IMR-90 (cell line): Measurements from ENCODE around the gene SCARB1. TPM values are rescaled to one million over a fixed set of nuclear protein-coding genes. Genes with fewer than 3 reads are reported as not detected.
A peak's percentile ranks its signal among the peaks of the same experiment; 100 is the strongest.

ENCODE experiments used
- ATAC-seq: fragments of 200-7000 bp; cut with Tn5 transposase; 2 replicates; pipeline ENCODE4 v1.9.1; 2020; ENCODE audit warnings: low read depth, mild to moderate bottlenecking, moderate library complexity
- BruUV-seq: library from RNA; stranded (reverse); fragments of 400-500 nt; replicated peaks from 2 replicates; lab custom pipeline; 2021; lab: Mats Ljungman, UMichigan
- CTCF ChIA-PET: fragments of 300-600 bp; formaldehyde crosslinking; extraction: SDS; loops from one replicate; lab custom pipeline; 2021; ENCODE audit warnings: antibody characterized with exemption; lab: Yijun Ruan, JAX
- POLR2A ChIA-PET: fragments of 300-600 bp; sonication (Branson Sonifier 250); formaldehyde crosslinking; loops from one replicate; lab custom pipeline; 2022; ENCODE audit warnings: antibody characterized with exemption; ENCODE audit not compliant: unreplicated experiment; lab: Charles Lee
- DNase-seq: peaks from one replicate; pipeline ENCODE4 v3.0.0; 2013
- H2AFZ ChIP-seq: replicated peaks from 2 replicates; pipeline ENCODE3; 2013; ENCODE audit warnings: low read length, mild to moderate bottlenecking; ENCODE audit not compliant: poor library complexity
- H2AK5ac ChIP-seq: 2 replicates; pipeline ENCODE4 v1.6.1; 2013; ENCODE audit warnings: low read depth, low read length, inconsistent platforms
- H2AK9ac ChIP-seq: replicated peaks from 2 replicates; pipeline ENCODE3; 2013; ENCODE audit warnings: mild to moderate bottlenecking, low read depth, low read length, moderate library complexity; ENCODE audit not compliant: poor library complexity
- H2BK120ac ChIP-seq: 2 replicates; pipeline ENCODE4 v1.6.1; 2013; ENCODE audit warnings: low read depth, low read length, inconsistent platforms
- H2BK15ac ChIP-seq: 3 replicates; pipeline ENCODE4 v1.6.1; 2013; ENCODE audit warnings: low read depth, low read length, inconsistent platforms
- H2BK20ac ChIP-seq: 2 replicates; pipeline ENCODE4 v1.6.1; 2013; ENCODE audit warnings: low read depth, mild to moderate bottlenecking, inconsistent platforms, low read length, moderate library complexity
- H2BK5ac ChIP-seq: 2 replicates; pipeline ENCODE4 v1.6.1; 2013; ENCODE audit warnings: mild to moderate bottlenecking, low read depth, low read length, inconsistent platforms; ENCODE audit not compliant: poor library complexity, severe bottlenecking
- H3K14ac ChIP-seq: replicated peaks from 2 replicates; pipeline ENCODE4 v1.6.1; 2013; ENCODE audit warnings: low read depth, low read length, inconsistent platforms
- H3K18ac ChIP-seq: 2 replicates; pipeline ENCODE4 v1.6.1; 2013; ENCODE audit warnings: low read depth, low read length, control low read depth
- H3K23ac ChIP-seq: 2 replicates; pipeline ENCODE4 v1.6.1; 2013; ENCODE audit warnings: low read depth, low read length, inconsistent platforms
- H3K27ac ChIP-seq: 2 replicates; pipeline ENCODE4 v1.5.1; 2013; ENCODE audit warnings: mild to moderate bottlenecking, control low read depth, low read length; ENCODE audit not compliant: insufficient read depth
- H3K27me3 ChIP-seq: 2 replicates; pipeline ENCODE4 v1.6.1; 2013; ENCODE audit warnings: low read length; ENCODE audit not compliant: control insufficient read depth, insufficient read depth
- H3K36me3 ChIP-seq: 2 replicates; pipeline ENCODE4 v1.6.1; 2013; ENCODE audit warnings: low read length, mixed read lengths; ENCODE audit not compliant: control insufficient read depth, insufficient read depth
- H3K4ac ChIP-seq: 2 replicates; pipeline ENCODE4 v1.6.1; 2013; ENCODE audit warnings: low read depth, low read length, inconsistent platforms
- H3K4me1 ChIP-seq: 2 replicates; pipeline ENCODE4 v1.6.1; 2013; ENCODE audit warnings: low read length, mixed read lengths; ENCODE audit not compliant: control insufficient read depth, insufficient read depth
- H3K4me2 ChIP-seq: 2 replicates; pipeline ENCODE4 v1.6.1; 2013; ENCODE audit warnings: low read depth, mild to moderate bottlenecking, control low read depth, low read length, moderate library complexity
- H3K4me3 ChIP-seq: 2 replicates; pipeline ENCODE4 v1.5.1; 2013; ENCODE audit warnings: low read depth, mild to moderate bottlenecking, control low read depth, low read length, moderate library complexity; ENCODE audit not compliant: insufficient read depth
- H3K56ac ChIP-seq: 2 replicates; pipeline ENCODE4 v1.6.1; 2013; ENCODE audit warnings: low read length, inconsistent platforms; ENCODE audit not compliant: insufficient read depth; ENCODE audit errors: extremely low read depth
- H3K79me1 ChIP-seq, 2 experiments: 2 replicates each; pipeline ENCODE4 v1.6.1; 2013; ENCODE audit warnings: low read length in 2 of 2, inconsistent platforms in 1 of 2, low read depth in 1 of 2
- H3K9ac ChIP-seq: 2 replicates; pipeline ENCODE4 v1.6.1; 2013; ENCODE audit warnings: low read depth, low read length, control low read depth
- H3K9me1 ChIP-seq: 2 replicates; pipeline ENCODE4 v1.6.1; 2013; ENCODE audit warnings: low read length, inconsistent platforms; ENCODE audit not compliant: insufficient read depth
- H3K9me3 ChIP-seq: 2 replicates; pipeline ENCODE4 v1.6.1; 2013; ENCODE audit warnings: low read length; ENCODE audit not compliant: control insufficient read depth, insufficient read depth
- H4K20me1 ChIP-seq: 2 replicates; pipeline ENCODE4 v1.6.1; 2013; ENCODE audit warnings: low read length, inconsistent platforms; ENCODE audit not compliant: insufficient read depth
- H4K5ac ChIP-seq: 2 replicates; pipeline ENCODE4 v1.6.1; 2013; ENCODE audit warnings: mild to moderate bottlenecking, low read depth, low read length, control low read depth
- H4K8ac ChIP-seq, 2 experiments: 2 replicates each; pipeline ENCODE4 v1.6.1; 2013; ENCODE audit warnings: low read depth in 2 of 2, low read length in 2 of 2, control low read depth in 1 of 2, inconsistent platforms in 1 of 2
- H4K91ac ChIP-seq: 2 replicates; pipeline ENCODE4 v1.6.1; 2013; ENCODE audit warnings: low read depth, low read length, inconsistent platforms; ENCODE audit not compliant: insufficient read depth
- BHLHE40 ChIP-seq: fragments of 150-350 bp; IDR thresholded peaks from 2 replicates; pipeline ENCODE4 v1.6.1; 2016; ENCODE audit warnings: mild to moderate bottlenecking, low read depth, low read length
- CEBPB ChIP-seq: IDR thresholded peaks from 2 replicates; pipeline ENCODE4 v1.6.1; 2012; ENCODE audit warnings: low read depth, low read length, improper control_type of control experiment
- CHD1 ChIP-seq: IDR thresholded peaks from 2 replicates; pipeline ENCODE4 v1.6.1; 2012; ENCODE audit warnings: low read depth, low read length, improper control_type of control experiment
- FOS ChIP-seq: fragments of 150-350 bp; IDR thresholded peaks from 2 replicates; pipeline ENCODE4 v1.6.1; 2016; ENCODE audit warnings: low read depth, low read length
- MAFK ChIP-seq: IDR thresholded peaks from 2 replicates; pipeline ENCODE4 v1.6.1; 2012; ENCODE audit warnings: low read depth, low read length, improper control_type of control experiment
- MAZ ChIP-seq: IDR thresholded peaks from 2 replicates; pipeline ENCODE4 v1.6.1; 2012; ENCODE audit warnings: low read depth, mild to moderate bottlenecking, low read length, improper control_type of control experiment, moderate library complexity, borderline replicate concordance
- NFE2L2 ChIP-seq: fragments of 150-350 bp; IDR thresholded peaks from 2 replicates; pipeline ENCODE4 v1.6.1; 2016; ENCODE audit warnings: low read depth, mild to moderate bottlenecking, low read length
- POLR2A ChIP-seq: IDR thresholded peaks from 2 replicates; pipeline ENCODE4 v1.6.1; 2012; ENCODE audit warnings: mild to moderate bottlenecking, low read depth, low read length
- RCOR1 ChIP-seq: IDR thresholded peaks from 2 replicates; pipeline ENCODE4 v1.6.1; 2012; ENCODE audit warnings: mild to moderate bottlenecking, low read length, improper control_type of control experiment; ENCODE audit not compliant: insufficient replicate concordance
- RFX5 ChIP-seq: IDR thresholded peaks from 2 replicates; pipeline ENCODE4 v1.8.0; 2012; ENCODE audit warnings: low read depth, mild to moderate bottlenecking, low read length, moderate library complexity
- SMC3 ChIP-seq: fragments of 150-350 bp; IDR thresholded peaks from 2 replicates; pipeline ENCODE4 v1.6.1; 2016; ENCODE audit warnings: low read depth, mild to moderate bottlenecking, antibody characterized with exemption, low read length, moderate library complexity
- WGBS, 2 experiments: methylation state at CpG; one replicate each; pipeline versions ENCODE4 v1.1.5 to v1.1.7; 2013; ENCODE audit warnings: missing lambda C conversion rate in 2 of 2; ENCODE audit not compliant: insufficient read length in 1 of 2; ENCODE audit errors: extremely low coverage in 2 of 2; 5-methylcytosine and 5-hydroxymethylcytosine counted together
- dilution Hi-C: fragments of 300-500 bp; cut with HindIII; formaldehyde crosslinking; loops from one replicate; pipeline ENCODE4 v1.14.3; 2018; ENCODE audit warnings: low sequenced_read_pairs; ENCODE audit not compliant: unreplicated experiment
- in situ Hi-C: fragments of 300-500 bp; cut with MboI; formaldehyde crosslinking; loops from 3 replicates; pipeline ENCODE4 v1.14.3; 2019; ENCODE audit warnings: low sequenced_read_pairs, inconsistent platforms, mixed read lengths
- intact Hi-C: fragments of 100-400 bp; cut with micrococcal nuclease; formaldehyde crosslinking; loops from 2 replicates; pipeline ENCODE4 v1.10.0; 2022
- polyA plus RNA-seq, 3 experiments: library from polyadenylated mRNA; depleted of rRNA; stranded (reverse); fragments of >200 nt; gene quantifications; 2 replicates each; pipeline ENCODE4 v1.2.3, GENCODE V29; 2012; ENCODE audit warnings: low replicate concordance in 1 of 3
- total RNA-seq: library from RNA; depleted of rRNA; stranded (reverse); fragments of >200 nt; gene quantifications from 2 replicates; pipeline ENCODE4 v1.2.3, GENCODE V29; 2012
- TF ChIP-seq, protein P1 (sequence below): conservative IDR thresholded peaks from 2 replicates; pipeline ENCODE4 v1.5.1; 2012; ENCODE audit warnings: mild to moderate bottlenecking, low read depth, low read length, improper control_type of control experiment
- TF ChIP-seq, protein P2 (sequence below): fragments of 150-350 bp; IDR thresholded peaks from 2 replicates; pipeline ENCODE4 v1.6.1; 2016; ENCODE audit warnings: low read depth, mild to moderate bottlenecking, low read length, moderate library complexity, borderline replicate concordance

SCARB1 gene
- total and polyA plus RNA-seq, 2 of the 4 experiments (the other 2 are of a cell fraction) = 3.0 to 24.8 TPM

GRCh38 chr12:124878795-124879516, 15.3 kb upstream of the SCARB1 start:
- Histone ChIP-seq H4K91ac (no peak overlapping the region), H3K79me1 (no peaks in the 10 kb centered on the region), H3K56ac (no peak overlapping the region), H3K27ac (no peak overlapping the region), H2AK9ac (no peak overlapping the region), H3K27me3 (no peaks in the 10 kb centered on the region), H3K9me3 (no peaks in the 10 kb centered on the region), H3K4ac (no peak overlapping the region), H4K5ac (no peak overlapping the region), H3K4me1 (peaks cover 6% of the 10 kb centered on the region; the same call in 1 of the 2 replicates), H2AFZ (peak overlapping the region; percentile 18), H2BK5ac (no peak overlapping the region), H2AK5ac (no peak overlapping the region; the same call in 1 of the 2 replicates), H3K9me1 (peaks cover 3% of the 10 kb centered on the region; the same call in 1 of the 2 replicates), H3K4me2 (no peak overlapping the region), H3K23ac (no peak overlapping the region), H3K36me3 (no peaks in the 10 kb centered on the region), H3K4me3 (no peak overlapping the region), H2BK20ac (no peak overlapping the region), H2BK15ac (no peak overlapping the region), H3K18ac (no peak overlapping the region), H4K20me1 (no peaks in the 10 kb centered on the region), H3K9ac (no peak overlapping the region), H4K8ac (no peak overlapping the region), H3K14ac (no peak overlapping the region), H2BK120ac (no peak overlapping the region)
- 81% methylated on average over 8 of the region's 18 CpGs; no CpG with 5 or more reads in 1 of the 2 experiments for WGBS, 2 experiments
- TF ChIP-seq, protein P1, sequence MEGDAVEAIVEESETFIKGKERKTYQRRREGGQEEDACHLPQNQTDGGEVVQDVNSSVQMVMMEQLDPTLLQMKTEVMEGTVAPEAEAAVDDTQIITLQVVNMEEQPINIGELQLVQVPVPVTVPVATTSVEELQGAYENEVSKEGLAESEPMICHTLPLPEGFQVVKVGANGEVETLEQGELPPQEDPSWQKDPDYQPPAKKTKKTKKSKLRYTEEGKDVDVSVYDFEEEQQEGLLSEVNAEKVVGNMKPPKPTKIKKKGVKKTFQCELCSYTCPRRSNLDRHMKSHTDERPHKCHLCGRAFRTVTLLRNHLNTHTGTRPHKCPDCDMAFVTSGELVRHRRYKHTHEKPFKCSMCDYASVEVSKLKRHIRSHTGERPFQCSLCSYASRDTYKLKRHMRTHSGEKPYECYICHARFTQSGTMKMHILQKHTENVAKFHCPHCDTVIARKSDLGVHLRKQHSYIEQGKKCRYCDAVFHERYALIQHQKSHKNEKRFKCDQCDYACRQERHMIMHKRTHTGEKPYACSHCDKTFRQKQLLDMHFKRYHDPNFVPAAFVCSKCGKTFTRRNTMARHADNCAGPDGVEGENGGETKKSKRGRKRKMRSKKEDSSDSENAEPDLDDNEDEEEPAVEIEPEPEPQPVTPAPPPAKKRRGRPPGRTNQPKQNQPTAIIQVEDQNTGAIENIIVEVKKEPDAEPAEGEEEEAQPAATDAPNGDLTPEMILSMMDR = no peak
- TF ChIP-seq SMC3 (no peak), RCOR1 (no peak), BHLHE40 (no peak), CEBPB (no peak), MAFK (no peak), MAZ (no peak), CHD1 (no peak), FOS (no peak), RFX5 (no peak), POLR2A (no peak), NFE2L2 (no peak)
- TF ChIP-seq, protein P2, sequence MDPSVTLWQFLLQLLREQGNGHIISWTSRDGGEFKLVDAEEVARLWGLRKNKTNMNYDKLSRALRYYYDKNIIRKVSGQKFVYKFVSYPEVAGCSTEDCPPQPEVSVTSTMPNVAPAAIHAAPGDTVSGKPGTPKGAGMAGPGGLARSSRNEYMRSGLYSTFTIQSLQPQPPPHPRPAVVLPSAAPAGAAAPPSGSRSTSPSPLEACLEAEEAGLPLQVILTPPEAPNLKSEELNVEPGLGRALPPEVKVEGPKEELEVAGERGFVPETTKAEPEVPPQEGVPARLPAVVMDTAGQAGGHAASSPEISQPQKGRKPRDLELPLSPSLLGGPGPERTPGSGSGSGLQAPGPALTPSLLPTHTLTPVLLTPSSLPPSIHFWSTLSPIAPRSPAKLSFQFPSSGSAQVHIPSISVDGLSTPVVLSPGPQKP = no peak
- CTCF ChIA-PET = interaction anchor here (0.7 kb wide), 1 partner anchor 1161 kb away, joined by 6 read pairs; no protein-coding TSS in a partner anchor
- dilution Hi-C loops (no loop called here), intact Hi-C loops (no loop called here), in situ Hi-C loops (no loop called here)
- no TSS peak for BruUV-seq
- POLR2A ChIA-PET = no interaction called here
- ATAC-seq (no peak), DNase-seq (no peak)
